Measurements from ENCODE around the gene ZBED4.

GRCh38 chr22:49907807-49908206 is 54.2 kb downstream of the ZBED4 start:
- TF ChIP-seq REST (IDR thresholded peaks at IDR 0.05; ENCODE audit: unreplicated experiment) (no peak), CREB1 (CRISPR knock-in tag; IDR thresholded peaks at IDR 0.05; ENCODE audit: low read depth) (no peak)
- TF ChIP-seq, protein P1, sequence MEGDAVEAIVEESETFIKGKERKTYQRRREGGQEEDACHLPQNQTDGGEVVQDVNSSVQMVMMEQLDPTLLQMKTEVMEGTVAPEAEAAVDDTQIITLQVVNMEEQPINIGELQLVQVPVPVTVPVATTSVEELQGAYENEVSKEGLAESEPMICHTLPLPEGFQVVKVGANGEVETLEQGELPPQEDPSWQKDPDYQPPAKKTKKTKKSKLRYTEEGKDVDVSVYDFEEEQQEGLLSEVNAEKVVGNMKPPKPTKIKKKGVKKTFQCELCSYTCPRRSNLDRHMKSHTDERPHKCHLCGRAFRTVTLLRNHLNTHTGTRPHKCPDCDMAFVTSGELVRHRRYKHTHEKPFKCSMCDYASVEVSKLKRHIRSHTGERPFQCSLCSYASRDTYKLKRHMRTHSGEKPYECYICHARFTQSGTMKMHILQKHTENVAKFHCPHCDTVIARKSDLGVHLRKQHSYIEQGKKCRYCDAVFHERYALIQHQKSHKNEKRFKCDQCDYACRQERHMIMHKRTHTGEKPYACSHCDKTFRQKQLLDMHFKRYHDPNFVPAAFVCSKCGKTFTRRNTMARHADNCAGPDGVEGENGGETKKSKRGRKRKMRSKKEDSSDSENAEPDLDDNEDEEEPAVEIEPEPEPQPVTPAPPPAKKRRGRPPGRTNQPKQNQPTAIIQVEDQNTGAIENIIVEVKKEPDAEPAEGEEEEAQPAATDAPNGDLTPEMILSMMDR (conservative IDR thresholded peaks at IDR 0.05; ENCODE audit: low read depth in 2 of 2), result no peak
